Adipocyte (in vitro differentiated cells): Measurements from ENCODE around the gene MPZL1.

Source experiments
- DNase-seq: peaks from one replicate; pipeline ENCODE4 v3.0.0-alpha.2; 2015; ENCODE audit warnings: low read depth
- H3K27me3 ChIP-seq: replicated peaks from 2 replicates; pipeline ENCODE4 v1.7.0; 2013; ENCODE audit warnings: mild to moderate bottlenecking, low read length, moderate library complexity; ENCODE audit not compliant: control insufficient read depth, insufficient read depth
- H3K36me3 ChIP-seq: 2 replicates; pipeline ENCODE4 v1.7.0; 2013; ENCODE audit warnings: low read length, mild to moderate bottlenecking, moderate library complexity; ENCODE audit not compliant: control insufficient read depth, insufficient read depth, severe bottlenecking
- H3K4me1 ChIP-seq: 2 replicates; pipeline ENCODE4 v1.7.0; 2013; ENCODE audit warnings: mild to moderate bottlenecking, low read length, moderate library complexity; ENCODE audit not compliant: control insufficient read depth, insufficient read depth
- H3K4me3 ChIP-seq: 2 replicates; pipeline ENCODE4 v1.7.0; 2013; ENCODE audit warnings: mild to moderate bottlenecking, low read length, moderate library complexity
- H3K9ac ChIP-seq: 2 replicates; pipeline ENCODE4 v1.7.0; 2013; ENCODE audit warnings: mild to moderate bottlenecking, low read length, moderate library complexity
- H3K9me3 ChIP-seq: 2 replicates; pipeline ENCODE4 v1.7.0; 2013; ENCODE audit warnings: mild to moderate bottlenecking, low read length, moderate library complexity; ENCODE audit not compliant: control insufficient read depth

The MPZL1 gene

GRCh38 chr1:167786502-167786901 lies 64.7 kb downstream of the MPZL1 start:
- Histone ChIP-seq H3K4me3 (no peak overlapping the region), H3K9me3 (no peaks in the 10 kb centered on the region), H3K4me1 (peaks cover 9% of the 10 kb centered on the region), H3K27me3 (no peaks in the 10 kb centered on the region), H3K9ac (no peak overlapping the region), H3K36me3 (peaks cover 63% of the 10 kb centered on the region)
- no peak for DNase-seq

GRCh38 chr1:167789501-167789900 lies 67.7 kb downstream of the MPZL1 start:
- Histone ChIP-seq H3K9me3 (no peaks in the 10 kb centered on the region), H3K4me3 (no peak overlapping the region), H3K4me1 (peaks cover 18% of the 10 kb centered on the region), H3K9ac (no peak overlapping the region), H3K27me3 (no peaks in the 10 kb centered on the region), H3K36me3 (peaks cover 55% of the 10 kb centered on the region)
- DNase-seq, result peak; percentile 68

- H3K36me3 ChIP-seq, result peaks cover 49% of the 10 kb centered on the region
- DNase-seq, result no peak
- H3K4me3 ChIP-seq, result no peak overlapping the region
- no peak overlapping the region for H3K9ac ChIP-seq
- H3K9me3 ChIP-seq, result no peaks in the 10 kb centered on the region
- no peaks in the 10 kb centered on the region for H3K27me3 ChIP-seq
- H3K4me1 ChIP-seq, result peaks cover 20% of the 10 kb centered on the region
These were observed 68.3 kb downstream of the MPZL1 start for GRCh38 chr1:167790117-167790516.

- H3K27me3 ChIP-seq, result no peaks in the 10 kb centered on the region
- H3K4me3 ChIP-seq, result no peak overlapping the region
- peak; percentile 81 for DNase-seq
- peaks cover 33% of the 10 kb centered on the region for H3K4me1 ChIP-seq
- no peaks in the 10 kb centered on the region for H3K9me3 ChIP-seq
- H3K36me3 ChIP-seq, result peaks cover 41% of the 10 kb centered on the region
- H3K9ac ChIP-seq, result peak overlapping the region; percentile 56
These were observed 69.8 kb downstream of the MPZL1 start for GRCh38 chr1:167791281-167792187.

- Histone ChIP-seq H3K9ac (no peak overlapping the region), H3K9me3 (no peaks in the 10 kb centered on the region), H3K4me3 (no peak overlapping the region), H3K36me3 (peaks cover 35% of the 10 kb centered on the region), H3K27me3 (no peaks in the 10 kb centered on the region), H3K4me1 (peaks cover 33% of the 10 kb centered on the region)
- no peak for DNase-seq
These were observed 70.4 kb downstream of the MPZL1 start for GRCh38 chr1:167792188-167792565.

GRCh38 chr1:167794043-167794442 lies 72.3 kb downstream of the MPZL1 start:
- no peak for DNase-seq
- H3K4me3 ChIP-seq, result no peak overlapping the region
- H3K36me3 ChIP-seq, result peaks cover 18% of the 10 kb centered on the region
- no peaks in the 10 kb centered on the region for H3K9me3 ChIP-seq
- H3K4me1 ChIP-seq, result peaks cover 45% of the 10 kb centered on the region
- no peak overlapping the region for H3K9ac ChIP-seq
- no peaks in the 10 kb centered on the region for H3K27me3 ChIP-seq

GRCh38 chr1:167795810-167796740 lies 74.3 kb downstream of the MPZL1 start:
- no peak for DNase-seq
- H3K4me3 ChIP-seq, result peak overlapping the region; percentile 15
- peaks cover 43% of the 10 kb centered on the region for H3K4me1 ChIP-seq
- H3K9me3 ChIP-seq, result no peaks in the 10 kb centered on the region
- no peaks in the 10 kb centered on the region for H3K36me3 ChIP-seq
- no peaks in the 10 kb centered on the region for H3K27me3 ChIP-seq
- peak overlapping the region; percentile 67 for H3K9ac ChIP-seq

- H3K9ac ChIP-seq, result peak overlapping the region; percentile 66
- H3K4me3 ChIP-seq, result peak overlapping the region; percentile 60
- H3K4me1 ChIP-seq, result peaks cover 36% of the 10 kb centered on the region
- H3K36me3 ChIP-seq, result no peaks in the 10 kb centered on the region
- H3K9me3 ChIP-seq, result no peaks in the 10 kb centered on the region
- no peaks in the 10 kb centered on the region for H3K27me3 ChIP-seq
- peak; percentile 96 for DNase-seq
These were observed 75.2 kb downstream of the MPZL1 start for GRCh38 chr1:167797015-167797414.

- no peak overlapping the region for H3K9ac ChIP-seq
- H3K36me3 ChIP-seq, result no peaks in the 10 kb centered on the region
- H3K27me3 ChIP-seq, result no peaks in the 10 kb centered on the region
- DNase-seq, result no peak
- H3K4me3 ChIP-seq, result no peak overlapping the region
- peaks cover 31% of the 10 kb centered on the region for H3K4me1 ChIP-seq
- H3K9me3 ChIP-seq, result no peaks in the 10 kb centered on the region
These were observed 77.2 kb downstream of the MPZL1 start for GRCh38 chr1:167798952-167799351.

- H3K4me1 ChIP-seq, result peaks cover 38% of the 10 kb centered on the region
These were observed 78.0 kb downstream of the MPZL1 start for GRCh38 chr1:167799747-167800146.

GRCh38 chr1:167800251-167800650 lies 78.5 kb downstream of the MPZL1 start:
- DNase-seq, result no peak
- Histone ChIP-seq H3K4me3 (no peak overlapping the region), H3K9ac (no peak overlapping the region), H3K27me3 (no peaks in the 10 kb centered on the region), H3K9me3 (no peaks in the 10 kb centered on the region), H3K4me1 (peaks cover 34% of the 10 kb centered on the region), H3K36me3 (no peaks in the 10 kb centered on the region)

More at GRCh38 chr1:167799747-167800146, 78.0 kb downstream of the MPZL1 start:
- Histone ChIP-seq H3K27me3 (no peaks in the 10 kb centered on the region), H3K4me3 (no peak overlapping the region), H3K9ac (no peak overlapping the region), H3K36me3 (no peaks in the 10 kb centered on the region), H3K9me3 (no peaks in the 10 kb centered on the region)
- no peak for DNase-seq
